Neural progenitor cell (in vitro differentiated cells): Measurements from ENCODE around the gene ASB3.

Experiments used
- EZH2 ChIP-seq: fragments of 200-600 bp; sonication (generic); IDR thresholded peaks from 2 replicates; pipeline ENCODE4 v1.6.1; 2017; ENCODE audit warnings: antibody characterized with exemption, mild to moderate bottlenecking, moderate library complexity
- EZH2phosphoT487 ChIP-seq: fragments of 200-600 bp; sonication (generic); IDR thresholded peaks from 2 replicates; pipeline ENCODE4 v1.6.1; 2017; ENCODE audit warnings: antibody characterized with exemption
- TF ChIP-seq, protein P1 (sequence below): fragments of 200-600 bp; sonication (generic); IDR thresholded peaks from 2 replicates; pipeline ENCODE4 v1.5.1; 2017; ENCODE audit warnings: antibody characterized with exemption, mild to moderate bottlenecking

DNA sequence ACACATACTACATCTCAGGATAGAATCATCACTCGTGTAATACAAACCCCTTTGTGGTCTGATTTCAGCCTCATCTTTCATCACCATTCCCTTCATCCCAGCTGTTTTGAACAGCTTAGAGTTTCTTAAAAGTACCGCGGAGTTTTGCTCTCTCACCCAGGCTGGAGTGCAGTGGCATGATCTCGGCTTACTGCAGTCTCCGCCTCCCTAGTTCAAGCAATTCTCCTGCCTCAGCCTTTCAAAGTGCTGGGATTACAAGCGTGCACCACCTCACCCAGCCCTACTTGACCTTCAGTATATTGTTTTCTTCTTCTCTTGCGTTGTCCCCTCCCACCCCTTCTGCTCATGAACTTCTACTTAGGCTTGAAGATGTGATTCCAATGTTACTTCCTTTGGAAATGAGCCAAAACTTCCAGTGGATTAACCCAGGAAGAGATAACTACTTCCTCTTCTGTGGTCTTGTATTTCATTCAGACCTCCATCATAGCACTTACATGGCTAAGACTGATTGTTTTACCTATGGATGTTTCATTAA lies 15.9 kb upstream of the ASB3 start:
- TF ChIP-seq, protein P1, sequence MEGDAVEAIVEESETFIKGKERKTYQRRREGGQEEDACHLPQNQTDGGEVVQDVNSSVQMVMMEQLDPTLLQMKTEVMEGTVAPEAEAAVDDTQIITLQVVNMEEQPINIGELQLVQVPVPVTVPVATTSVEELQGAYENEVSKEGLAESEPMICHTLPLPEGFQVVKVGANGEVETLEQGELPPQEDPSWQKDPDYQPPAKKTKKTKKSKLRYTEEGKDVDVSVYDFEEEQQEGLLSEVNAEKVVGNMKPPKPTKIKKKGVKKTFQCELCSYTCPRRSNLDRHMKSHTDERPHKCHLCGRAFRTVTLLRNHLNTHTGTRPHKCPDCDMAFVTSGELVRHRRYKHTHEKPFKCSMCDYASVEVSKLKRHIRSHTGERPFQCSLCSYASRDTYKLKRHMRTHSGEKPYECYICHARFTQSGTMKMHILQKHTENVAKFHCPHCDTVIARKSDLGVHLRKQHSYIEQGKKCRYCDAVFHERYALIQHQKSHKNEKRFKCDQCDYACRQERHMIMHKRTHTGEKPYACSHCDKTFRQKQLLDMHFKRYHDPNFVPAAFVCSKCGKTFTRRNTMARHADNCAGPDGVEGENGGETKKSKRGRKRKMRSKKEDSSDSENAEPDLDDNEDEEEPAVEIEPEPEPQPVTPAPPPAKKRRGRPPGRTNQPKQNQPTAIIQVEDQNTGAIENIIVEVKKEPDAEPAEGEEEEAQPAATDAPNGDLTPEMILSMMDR, result no peak
- TF ChIP-seq EZH2phosphoT487 (no peak), EZH2 (no peak)
